Measurements from ENCODE around the gene SPRR5.
A peak's percentile ranks its signal among the peaks of the same experiment; 100 is the strongest.

Gene SPRR5

DNA sequence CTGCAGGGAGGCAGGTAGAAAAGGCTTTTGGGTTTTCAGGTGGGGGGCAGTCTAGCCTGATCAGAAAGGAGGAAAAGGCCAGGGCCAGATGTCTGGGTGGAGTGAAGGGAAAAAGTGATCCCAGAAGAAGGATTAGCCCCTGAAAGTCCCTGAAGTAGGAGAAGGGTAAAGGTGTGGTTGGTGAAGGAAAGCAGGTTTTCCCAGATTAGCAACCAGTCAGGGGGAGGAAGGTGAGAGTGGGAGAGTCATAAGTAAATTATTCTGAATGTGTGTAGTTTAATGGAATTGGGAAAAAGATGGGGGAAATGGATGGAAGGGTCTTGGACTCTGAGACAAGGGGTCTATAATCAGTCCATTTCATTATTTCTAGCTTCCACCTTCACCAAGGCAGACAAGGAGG lies 36.2 kb downstream of the SPRR5 start:
- DNase-seq (ENCODE audit: low spot score), result no peak

DNA sequence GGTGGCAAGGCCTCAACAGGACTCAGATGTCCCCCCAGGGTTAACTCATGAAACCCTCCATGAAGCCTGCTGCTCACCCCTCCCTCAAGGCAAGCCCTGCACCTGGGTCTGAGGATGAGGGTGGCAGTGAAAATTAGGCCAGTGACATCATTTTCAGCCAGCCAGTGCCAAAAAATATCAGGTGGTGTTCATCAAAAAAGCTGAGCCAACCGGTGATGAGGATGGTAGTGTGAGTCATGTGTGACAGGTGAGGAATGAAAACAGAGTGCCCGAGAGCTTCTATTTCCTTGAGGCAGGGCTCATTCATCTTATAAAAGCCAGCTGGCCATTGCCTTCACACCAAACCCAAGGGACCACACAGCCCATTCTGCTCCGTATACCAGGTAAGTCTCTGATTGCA lies 36.7 kb downstream of the SPRR5 start, which contains the start of gene SPRR1A:
SPRR1A (plus strand) TSS at position 339 of the 400 bp plus-strand sequence. CDS start 1,150 bp downstream, outside the sequence.
- no peak for DNase-seq (ENCODE audit: low spot score)

DNA sequence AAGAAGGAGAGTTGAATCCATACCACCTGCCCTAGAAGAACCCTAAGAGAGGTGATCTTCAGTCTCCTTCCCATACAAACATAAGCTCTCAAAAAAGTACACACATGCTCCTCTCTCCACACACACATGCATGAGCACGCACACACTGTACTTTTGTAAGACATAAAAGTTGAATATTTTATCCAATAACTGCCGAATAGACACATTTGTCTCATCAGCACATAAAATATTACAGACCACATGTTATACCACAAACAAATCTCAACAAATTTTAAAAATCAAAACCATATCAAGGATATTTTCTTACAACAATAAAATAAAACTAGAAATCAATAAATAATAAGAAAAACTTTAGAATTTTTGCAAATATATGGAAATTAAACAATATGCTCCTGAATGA lies 39.6 kb downstream of the SPRR5 start:
- DNase-seq (ENCODE audit: low spot score), result no peak

DNA sequence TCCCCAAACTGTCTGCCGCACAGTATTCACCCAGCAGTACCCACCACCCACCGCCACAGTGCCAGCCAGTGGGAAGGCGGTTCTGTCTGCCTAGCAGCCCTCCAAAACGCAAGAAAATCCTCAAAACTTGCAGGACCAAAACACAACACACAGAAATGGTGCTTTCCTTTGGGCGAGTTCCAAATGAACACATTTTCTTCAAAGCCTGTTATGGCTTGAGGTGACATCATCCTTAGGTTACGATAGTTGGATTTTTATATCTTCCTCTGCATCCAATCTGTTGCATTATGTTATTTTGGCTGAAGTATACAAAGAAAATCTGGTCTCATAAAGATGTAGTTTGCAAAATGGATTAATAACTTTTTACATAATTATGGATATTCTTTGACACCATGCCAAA lies 46.2 kb downstream of the SPRR5 start:
- no peak for DNase-seq (ENCODE audit: low spot score)

DNA sequence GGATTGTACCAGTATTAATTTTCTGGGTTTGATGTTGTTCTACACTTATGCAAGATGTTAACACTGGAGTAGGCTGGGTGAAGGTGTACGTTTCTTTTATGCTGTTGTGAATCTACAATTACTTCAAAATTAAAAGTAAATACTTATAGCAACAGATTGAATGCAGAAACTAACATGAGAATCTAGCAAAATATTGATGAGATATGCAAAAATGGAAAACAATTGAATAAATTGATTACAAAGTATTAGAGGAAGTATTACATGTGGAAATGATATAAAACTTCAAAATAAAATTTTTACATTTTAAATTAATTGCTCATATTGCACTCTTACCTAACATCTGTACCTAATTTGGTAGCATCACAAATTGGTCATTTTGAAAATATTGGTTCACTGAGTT lies 48.8 kb downstream of the SPRR5 start:
- DNase-seq (ENCODE audit: low spot score), result no peak

DNA sequence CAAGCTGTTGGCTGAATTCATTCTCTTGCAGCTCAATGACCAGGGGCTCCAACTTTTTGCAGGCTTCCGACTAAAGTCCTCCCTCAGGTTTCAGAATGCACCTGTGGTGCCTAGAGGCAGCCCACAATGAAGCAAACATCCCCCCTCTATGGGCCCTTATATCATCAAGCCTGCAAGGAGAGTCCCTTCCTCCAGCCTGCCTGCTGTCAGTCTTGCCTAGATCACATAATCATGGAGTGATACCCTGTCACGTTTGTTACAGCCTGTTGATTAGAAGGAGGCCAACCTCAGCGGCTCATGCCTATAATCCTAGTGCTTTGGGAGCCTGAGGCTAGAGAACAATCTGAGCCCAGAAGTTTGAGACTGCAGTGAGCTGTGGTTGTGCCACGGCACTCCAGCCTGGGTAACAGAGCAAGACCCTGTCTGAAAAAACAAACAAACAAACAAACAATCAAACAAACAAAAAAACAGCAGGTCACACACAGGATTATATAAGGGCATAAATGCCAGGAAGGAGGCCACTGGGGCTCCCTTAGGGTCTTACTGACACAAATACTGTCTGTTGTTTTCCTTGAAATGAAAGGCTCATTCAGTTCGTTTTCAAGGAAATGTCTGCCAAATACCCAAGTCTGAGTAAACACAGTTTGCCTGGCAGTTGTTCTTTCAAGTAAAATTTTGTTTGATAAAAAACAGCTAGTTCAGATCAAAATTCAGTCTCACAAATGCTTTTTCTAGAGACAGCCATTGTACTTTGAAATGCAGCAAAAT lies 49.8 kb downstream of the SPRR5 start:
- DNase-seq (ENCODE audit: low spot score), result peak; percentile 56

DNA sequence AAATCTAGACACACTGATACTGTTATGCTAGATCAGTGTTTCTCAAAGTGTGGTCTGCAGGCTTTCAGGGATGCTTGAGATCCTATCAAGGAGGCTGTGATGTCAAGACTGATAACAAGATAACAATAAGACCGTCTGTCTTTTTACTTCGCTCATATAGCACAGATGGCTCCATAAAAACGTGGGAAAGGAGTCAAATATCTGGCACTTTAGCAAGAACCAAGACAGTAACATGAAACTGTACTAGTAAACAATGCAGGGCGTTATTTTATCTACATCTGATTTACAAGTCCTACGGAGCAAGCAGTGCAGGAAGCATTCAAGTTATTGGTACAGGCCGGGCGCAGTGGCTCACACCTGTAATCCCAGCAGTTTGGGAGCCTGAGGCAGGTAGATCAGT lies 50.9 kb downstream of the SPRR5 start:
- DNase-seq (ENCODE audit: low spot score), result peak; percentile 14

DNA sequence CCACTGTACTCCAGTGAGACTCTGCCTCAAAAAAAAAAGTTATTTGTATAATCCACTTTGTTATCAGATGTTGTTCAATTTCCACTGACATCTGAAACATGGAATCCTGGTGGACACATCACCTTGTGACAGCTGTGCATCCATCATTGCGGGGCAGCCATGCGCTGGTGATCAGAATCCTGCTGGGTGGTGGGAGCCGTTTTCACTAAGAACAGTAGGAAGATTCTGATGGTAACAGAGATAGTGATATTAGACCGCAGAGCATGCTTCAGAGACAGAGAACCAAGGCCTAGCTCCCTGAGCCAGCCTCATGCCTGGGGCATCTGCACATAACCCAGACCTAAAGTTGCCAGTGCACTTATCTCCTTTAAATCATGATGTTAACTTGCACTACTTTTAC lies 51.5 kb downstream of the SPRR5 start:
- DNase-seq (ENCODE audit: low spot score), result no peak

All from COLO829 (cell line).